ENCODE data around the gene RASSF3. TPM values are rescaled to one million over a fixed set of nuclear protein-coding genes. Genes with fewer than 3 reads are reported as not detected.

Gene RASSF3, protein sequence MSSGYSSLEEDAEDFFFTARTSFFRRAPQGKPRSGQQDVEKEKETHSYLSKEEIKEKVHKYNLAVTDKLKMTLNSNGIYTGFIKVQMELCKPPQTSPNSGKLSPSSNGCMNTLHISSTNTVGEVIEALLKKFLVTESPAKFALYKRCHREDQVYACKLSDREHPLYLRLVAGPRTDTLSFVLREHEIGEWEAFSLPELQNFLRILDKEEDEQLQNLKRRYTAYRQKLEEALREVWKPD
- 10 to 100 TPM; 40.6 to 55.7 TPM for total RNA-seq

DNA sequence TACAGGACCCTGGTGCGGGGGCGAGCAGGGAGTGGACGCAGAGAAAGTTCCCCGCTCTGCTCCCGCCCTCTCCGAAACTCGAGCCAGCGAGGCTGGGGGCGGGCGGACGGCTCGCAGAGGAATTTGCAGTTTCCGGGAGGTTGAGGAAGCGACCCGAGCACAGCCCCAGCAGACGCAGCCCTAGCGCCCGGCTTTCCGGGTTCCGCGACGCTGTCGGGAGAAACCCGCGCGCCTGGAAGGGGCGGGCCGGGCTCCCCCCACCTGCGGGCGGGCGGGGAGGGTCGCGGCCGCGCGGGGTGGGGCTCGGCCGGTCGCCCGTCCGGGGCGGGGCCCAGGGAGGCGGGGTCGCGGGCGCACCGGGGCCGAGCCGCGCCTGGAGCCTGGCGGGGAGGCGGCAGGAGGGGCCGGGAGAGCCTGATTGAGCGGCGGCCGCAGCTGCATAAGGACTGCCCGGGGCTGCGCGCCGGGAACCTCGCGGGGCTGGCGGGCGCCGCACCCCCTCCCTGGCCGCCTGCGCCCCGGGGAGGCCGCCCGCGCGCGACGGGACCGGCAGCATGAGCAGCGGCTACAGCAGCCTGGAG is at the start of gene RASSF3:
Gene RASSF3 (plus strand): TSS at position 417 of the 581 bp plus-strand sequence. CDS start 138 bp downstream, at position 555.
- peak within 1 kb of the TSS; percentile 82 to 88 for H3K4me3 ChIP-seq
- TF ChIP-seq, protein P1, sequence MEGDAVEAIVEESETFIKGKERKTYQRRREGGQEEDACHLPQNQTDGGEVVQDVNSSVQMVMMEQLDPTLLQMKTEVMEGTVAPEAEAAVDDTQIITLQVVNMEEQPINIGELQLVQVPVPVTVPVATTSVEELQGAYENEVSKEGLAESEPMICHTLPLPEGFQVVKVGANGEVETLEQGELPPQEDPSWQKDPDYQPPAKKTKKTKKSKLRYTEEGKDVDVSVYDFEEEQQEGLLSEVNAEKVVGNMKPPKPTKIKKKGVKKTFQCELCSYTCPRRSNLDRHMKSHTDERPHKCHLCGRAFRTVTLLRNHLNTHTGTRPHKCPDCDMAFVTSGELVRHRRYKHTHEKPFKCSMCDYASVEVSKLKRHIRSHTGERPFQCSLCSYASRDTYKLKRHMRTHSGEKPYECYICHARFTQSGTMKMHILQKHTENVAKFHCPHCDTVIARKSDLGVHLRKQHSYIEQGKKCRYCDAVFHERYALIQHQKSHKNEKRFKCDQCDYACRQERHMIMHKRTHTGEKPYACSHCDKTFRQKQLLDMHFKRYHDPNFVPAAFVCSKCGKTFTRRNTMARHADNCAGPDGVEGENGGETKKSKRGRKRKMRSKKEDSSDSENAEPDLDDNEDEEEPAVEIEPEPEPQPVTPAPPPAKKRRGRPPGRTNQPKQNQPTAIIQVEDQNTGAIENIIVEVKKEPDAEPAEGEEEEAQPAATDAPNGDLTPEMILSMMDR (IDR thresholded peaks at IDR 0.05), result no peak
- TF ChIP-seq POLR2AphosphoS5 (IDR thresholded peaks at IDR 0.05) (no peak), POLR2A (IDR thresholded peaks at IDR 0.05) (peak; percentile 23)
- WGBS, result 0% methylated on average over 49 of the region's 76 CpGs
- DNase-seq (ENCODE audit: low spot score), result peak; percentile 69
- no peaks in the 10 kb centered on the region for H3K27me3 ChIP-seq (replicated peaks; ENCODE audit: insufficient read depth)
- H3K9me3 ChIP-seq, result no peaks in the 10 kb centered on the region
- H3K27ac ChIP-seq, result peak within 1 kb of the TSS; percentile 88 to 91
- intact Hi-C loops (cut with DNase I), result loop anchor here (5.0 kb wide), 3 partner anchors 58 to 82 kb away; no protein-coding TSS in a partner anchor
- H3K4me1 ChIP-seq (replicated peaks), result no peaks in the 10 kb centered on the region
- H3K36me3 ChIP-seq, result no peaks in the 10 kb centered on the region

DNA sequence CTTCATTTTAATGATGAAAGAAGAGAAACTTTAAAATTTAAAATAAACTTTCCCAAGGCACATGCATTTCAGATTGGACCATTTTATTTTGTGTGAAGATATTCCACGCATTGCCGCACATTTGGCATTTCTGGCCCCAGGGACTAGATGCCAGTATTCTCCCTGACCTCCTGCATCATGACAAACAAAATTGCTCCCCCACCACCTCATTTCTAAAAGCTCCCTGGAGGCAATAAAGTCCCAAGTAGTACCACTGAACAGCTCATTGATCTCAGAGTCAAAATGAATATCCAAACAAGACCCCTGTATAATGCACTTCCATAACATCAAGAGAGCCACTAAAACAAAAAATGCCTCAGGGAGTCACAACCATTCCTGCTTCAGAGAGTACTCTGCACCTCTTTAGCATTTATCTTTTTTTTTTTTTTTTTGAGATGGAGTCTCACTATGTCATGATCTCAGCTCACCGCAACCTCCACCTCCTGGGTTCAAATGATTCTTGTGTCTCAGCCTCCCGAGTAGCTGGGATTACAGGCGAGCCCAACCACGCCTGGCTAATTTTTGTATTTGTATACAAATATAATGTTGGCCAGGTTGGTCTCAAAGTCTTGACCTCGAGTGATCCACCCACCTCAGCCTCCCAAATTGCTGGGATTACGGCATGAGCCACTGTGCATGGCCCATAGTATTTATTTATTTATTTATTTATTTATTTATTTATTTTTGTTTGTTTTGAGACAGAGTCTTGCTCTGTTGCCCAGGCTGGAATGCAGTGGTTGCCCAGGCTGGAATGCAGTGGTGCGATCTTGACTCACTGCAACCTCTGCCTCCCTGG is 48.8 kb upstream of the RASSF3 start:
- no peaks in the 10 kb centered on the region for H3K4me1 ChIP-seq (replicated peaks)
- H3K36me3 ChIP-seq, result no peaks in the 10 kb centered on the region
- H3K4me3 ChIP-seq, result no peak overlapping the region
- H3K27ac ChIP-seq, result no peak overlapping the region
- 90% methylated on average over 9 of the region's 9 CpGs for WGBS
- intact Hi-C loops (cut with DNase I), result no loop called here
- TF ChIP-seq POLR2AphosphoS5 (IDR thresholded peaks at IDR 0.05) (no peak), POLR2A (IDR thresholded peaks at IDR 0.05) (no peak)
- TF ChIP-seq, protein P1 (IDR thresholded peaks at IDR 0.05), result no peak
- no peaks in the 10 kb centered on the region for H3K9me3 ChIP-seq
- no peak for DNase-seq (ENCODE audit: low spot score)
- H3K27me3 ChIP-seq (replicated peaks; ENCODE audit: insufficient read depth), result no peaks in the 10 kb centered on the region

DNA sequence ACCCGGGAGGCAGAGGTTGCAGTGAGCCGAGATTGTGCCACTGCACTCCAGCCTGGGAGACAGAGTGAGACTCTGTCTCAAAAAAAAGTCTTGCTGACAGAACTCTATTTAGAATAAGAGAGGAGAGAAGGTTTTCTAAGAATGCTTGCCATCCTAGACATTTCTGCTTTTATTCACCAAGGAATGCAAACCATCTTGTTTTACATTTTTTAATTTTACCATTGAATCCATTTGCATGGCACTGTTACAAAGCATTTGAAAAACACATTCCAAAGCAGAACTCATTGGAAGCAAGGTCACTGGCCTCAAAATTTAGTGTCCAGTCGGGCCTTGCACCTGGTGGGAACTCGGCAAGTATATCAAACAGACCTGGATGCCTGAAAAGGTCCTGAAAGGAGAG is 44.2 kb upstream of the RASSF3 start:
- TF ChIP-seq, protein P1 (IDR thresholded peaks at IDR 0.05), result no peak
- no peak for TF ChIP-seq POLR2AphosphoS5 (IDR thresholded peaks at IDR 0.05)
- no peak for TF ChIP-seq POLR2A (IDR thresholded peaks at IDR 0.05)
- intact Hi-C loops (cut with DNase I), result no loop called here
- no peak overlapping the region for H3K27ac ChIP-seq
- no peaks in the 10 kb centered on the region for H3K36me3 ChIP-seq
- H3K4me1 ChIP-seq (replicated peaks), result no peaks in the 10 kb centered on the region
- DNase-seq (ENCODE audit: low spot score), result no peak
- H3K4me3 ChIP-seq, result no peak overlapping the region
- 76% methylated on average over 4 of the region's 4 CpGs for WGBS
- no peaks in the 10 kb centered on the region for H3K27me3 ChIP-seq (replicated peaks; ENCODE audit: insufficient read depth)
- no peaks in the 10 kb centered on the region for H3K9me3 ChIP-seq

DNA sequence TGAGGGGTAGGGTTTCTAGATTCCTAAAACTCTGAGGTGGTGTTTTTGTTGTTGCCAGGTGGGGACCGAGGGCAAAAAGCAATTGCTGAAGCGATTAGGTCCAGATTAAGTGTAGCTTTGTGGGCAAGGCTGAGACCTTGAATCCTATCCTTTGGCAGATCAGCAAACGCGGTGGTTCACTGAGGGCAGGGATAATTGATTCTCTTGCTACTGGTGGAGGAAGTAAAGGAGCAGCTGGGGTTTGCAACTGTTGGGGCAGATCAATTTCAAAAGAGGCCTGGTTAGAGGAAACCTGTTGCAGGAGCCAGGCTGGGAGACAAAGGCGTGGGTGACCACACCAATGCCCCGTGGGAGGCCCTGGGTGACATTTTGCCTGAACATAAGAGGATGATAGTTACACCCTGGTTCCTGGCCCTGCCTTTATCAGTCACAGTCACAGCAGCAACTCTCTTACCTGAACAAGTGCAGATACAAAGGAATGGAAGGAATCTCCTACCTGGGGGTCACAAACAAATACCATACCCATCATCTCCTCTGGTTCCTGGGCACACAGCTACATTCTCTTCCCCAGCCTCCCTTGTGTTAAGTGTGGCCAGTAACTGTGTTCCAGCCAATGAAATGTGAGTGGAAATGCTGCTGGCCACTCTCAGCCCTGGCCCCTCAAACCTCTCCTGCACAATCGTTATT is 43.3 kb upstream of the RASSF3 start:
- H3K4me3 ChIP-seq, result no peak overlapping the region
- intact Hi-C loops (cut with DNase I), result no loop called here
- H3K27me3 ChIP-seq (replicated peaks; ENCODE audit: insufficient read depth), result no peaks in the 10 kb centered on the region
- TF ChIP-seq, protein P1 (IDR thresholded peaks at IDR 0.05), result no peak
- TF ChIP-seq POLR2AphosphoS5 (IDR thresholded peaks at IDR 0.05) (no peak), POLR2A (IDR thresholded peaks at IDR 0.05) (no peak)
- no peak overlapping the region for H3K27ac ChIP-seq
- H3K36me3 ChIP-seq, result no peaks in the 10 kb centered on the region
- no peak for DNase-seq (ENCODE audit: low spot score)
- whole genome bisulfite sequencing, result 88% methylated on average over 7 of the region's 7 CpGs
- H3K4me1 ChIP-seq (replicated peaks), result no peaks in the 10 kb centered on the region
- no peaks in the 10 kb centered on the region for H3K9me3 ChIP-seq
